ENCODE data around the gene NBPF3. TPM values are rescaled to one million over a fixed set of nuclear protein-coding genes. Genes with fewer than 3 reads are reported as not detected.
"Not testable (repeated sequence)": the region's sequence is repeated elsewhere in the genome, so short reads cannot be mapped to it uniquely, and the experiment has no call there.

Gene NBPF3
- total RNA-seq, 1 donor from 2014 or later: 4.7 TPM

DNA sequence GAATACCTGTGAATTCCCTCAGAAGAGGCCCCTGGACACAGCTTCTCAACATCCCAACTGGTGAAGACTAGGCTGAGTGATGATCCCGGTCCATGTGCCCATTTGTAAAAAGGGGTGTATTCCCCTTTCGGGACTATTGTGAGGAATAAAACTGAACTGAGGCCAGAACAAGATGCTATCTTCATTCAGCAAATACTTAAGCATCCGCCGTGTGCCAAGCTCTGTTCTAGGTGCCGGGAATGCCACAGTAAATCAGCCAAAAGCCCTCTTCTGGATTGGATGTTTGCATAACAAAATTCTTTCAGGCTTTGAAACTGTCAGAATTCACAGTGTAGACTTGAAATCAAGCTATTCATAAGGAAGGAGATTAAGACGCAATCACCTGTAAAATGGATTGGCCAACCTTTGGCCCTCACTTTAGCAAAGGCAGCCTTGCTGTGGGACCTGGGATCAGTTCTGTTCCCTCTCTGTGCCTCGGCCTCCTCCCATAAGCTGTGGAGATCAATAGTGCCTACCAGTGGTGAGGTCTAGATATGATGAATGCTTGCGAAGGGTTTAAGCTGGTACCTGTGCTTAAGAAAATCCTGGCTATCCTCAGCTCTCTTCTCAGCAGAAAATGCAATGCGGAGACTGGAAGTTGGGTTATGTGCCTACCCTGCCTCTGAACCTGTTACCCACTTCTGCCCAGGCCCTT is 71.1 kb downstream of the NBPF3 start:
- no peak for ATAC-seq
- DNase-seq (ENCODE audit: low spot score): no peak

DNA sequence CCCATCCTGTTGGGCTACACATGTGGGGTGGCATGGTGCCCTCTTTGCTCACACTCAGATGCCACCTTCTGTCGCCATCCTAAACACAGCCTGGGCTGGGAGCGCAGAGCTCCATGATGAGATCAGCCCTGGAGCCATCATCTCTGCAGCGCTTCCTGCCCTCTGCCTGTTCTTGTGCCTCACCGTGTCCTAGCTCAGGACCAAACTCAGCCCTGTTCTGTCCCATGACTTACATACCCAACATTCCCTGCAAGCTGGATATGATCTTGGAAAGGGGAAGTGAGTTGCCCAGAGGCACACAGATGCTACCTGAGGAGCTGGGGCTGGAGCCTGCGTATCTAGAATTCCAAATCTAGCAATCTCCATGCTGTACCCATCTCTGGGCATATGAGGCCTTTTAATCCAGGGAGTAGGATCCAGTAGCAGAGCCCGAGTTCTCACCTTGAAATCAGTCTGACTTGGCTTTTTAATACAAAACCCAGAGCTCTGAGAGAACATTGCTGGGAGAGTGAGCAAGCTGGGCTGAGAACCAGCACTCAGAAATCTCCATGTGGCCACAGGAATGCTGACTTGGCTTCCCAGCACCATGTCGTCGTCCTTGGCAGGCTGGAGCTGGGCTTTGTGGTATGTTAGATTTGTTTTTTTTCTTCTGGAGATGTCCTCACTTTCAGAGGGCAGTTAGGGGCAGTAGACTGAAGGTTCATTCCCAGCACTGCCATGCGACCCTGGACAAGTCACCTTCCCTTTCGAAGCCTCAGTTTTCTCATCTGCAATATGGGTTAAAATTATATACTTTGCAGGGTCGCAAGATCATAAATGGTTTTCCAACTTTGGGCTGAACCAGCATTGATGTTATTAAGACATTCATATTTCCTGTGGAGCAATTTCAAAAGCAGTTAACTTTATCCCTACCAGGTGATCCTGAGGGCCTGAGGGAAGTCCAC is 71.9 kb downstream of the NBPF3 start:
- intact Hi-C loops (cut with DNase I): no loop called here

More for the DNA sequence above, 71.1 kb downstream of the NBPF3 start:
- intact Hi-C loops (cut with DNase I): no loop called here

GRCh38 chr1:21514245-21514644 is 74.3 kb downstream of the NBPF3 start:
- intact Hi-C loops (cut with DNase I): no loop called here
- DNase-seq (ENCODE audit: low spot score): no peak
- ATAC-seq: no peak

More for the DNA sequence above, 71.9 kb downstream of the NBPF3 start:
- ATAC-seq (peak; percentile 92), DNase-seq (ENCODE audit: low spot score) (peak; percentile 76)

- no peak for ATAC-seq
- intact Hi-C loops (cut with DNase I): no loop called here
- DNase-seq (ENCODE audit: low spot score): no peak
Measured at GRCh38 chr1:21517161-21517589, 77.2 kb downstream of the NBPF3 start.

DNA sequence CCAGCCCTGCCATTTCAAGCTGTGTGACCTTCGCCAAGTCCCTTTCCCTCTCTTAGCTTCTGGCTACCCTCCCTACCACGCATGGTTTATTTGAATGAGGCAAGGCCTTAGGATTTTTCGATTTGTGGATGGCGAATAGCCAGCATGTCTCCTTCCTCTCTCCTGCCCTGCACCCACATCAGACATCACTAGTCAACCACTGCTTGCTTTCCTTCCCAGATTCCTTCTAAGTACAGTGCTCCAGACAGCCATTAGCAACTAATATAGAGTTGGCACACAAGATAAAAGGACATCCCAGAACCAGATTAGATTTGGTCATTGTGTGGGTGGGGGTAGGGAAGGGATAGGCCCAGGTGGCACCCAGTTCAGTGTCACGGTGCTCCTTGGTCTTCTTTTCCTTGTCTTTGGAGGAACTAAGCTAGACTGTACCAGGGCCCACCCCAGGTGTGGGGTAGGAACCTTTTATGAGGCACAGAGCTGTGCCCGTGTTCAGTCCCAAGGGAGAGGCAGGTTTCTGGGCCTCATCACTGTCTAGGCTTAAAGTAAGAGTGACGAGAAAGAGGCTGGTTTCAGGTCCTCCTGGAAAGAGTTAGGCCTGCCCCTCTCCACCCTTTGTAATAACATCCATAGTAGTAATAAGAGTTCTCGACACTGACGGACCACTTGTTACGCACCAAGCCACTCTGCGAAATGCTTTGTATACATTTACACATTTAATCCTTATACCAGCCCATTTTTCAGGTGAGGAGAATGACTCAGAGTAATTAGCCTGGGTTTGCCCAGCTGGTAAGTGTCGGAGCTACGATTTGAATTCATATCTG is 77.9 kb downstream of the NBPF3 start:
- ATAC-seq (no peak), DNase-seq (ENCODE audit: low spot score) (no peak)
- intact Hi-C loops (cut with DNase I): no loop called here

GRCh38 chr1:21518774-21519455 is 79.0 kb downstream of the NBPF3 start:
- DNase-seq (ENCODE audit: low spot score) (no peak), ATAC-seq (no peak)
- intact Hi-C loops (cut with DNase I): no loop called here

DNA sequence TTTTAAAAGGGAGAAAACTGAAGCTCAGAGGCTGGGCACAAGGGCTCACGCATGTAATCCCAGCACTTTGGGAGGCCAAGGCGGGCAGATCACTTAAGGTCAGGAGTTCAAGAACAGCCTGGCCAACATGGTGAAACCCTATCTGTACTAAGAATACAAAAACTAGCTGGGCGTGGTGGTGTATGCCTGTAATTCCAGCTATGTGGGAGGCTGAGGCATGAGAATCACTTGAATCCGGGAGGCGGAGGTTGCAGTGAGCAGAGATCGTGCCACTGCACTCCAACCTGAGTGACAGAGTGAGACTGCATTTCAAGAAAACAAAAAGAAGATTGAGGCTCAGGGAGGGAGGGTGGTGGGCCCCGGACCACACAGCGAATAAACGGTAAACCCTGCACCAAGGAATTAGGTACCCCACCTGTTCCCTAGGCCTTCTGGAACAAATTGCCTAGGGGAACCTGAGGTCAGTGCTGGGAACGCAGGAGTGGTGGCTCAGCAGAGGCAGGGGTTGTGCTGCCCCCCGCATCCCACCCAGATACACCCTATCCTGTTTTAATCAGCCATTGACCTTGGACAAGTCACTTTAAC is 79.6 kb downstream of the NBPF3 start:
- ATAC-seq; DNase-seq (ENCODE audit: low spot score); intact Hi-C loops (cut with DNase I): not testable (repeated sequence)

GRCh38 chr1:21520899-21521716 is 81.2 kb downstream of the NBPF3 start:
- DNase-seq (ENCODE audit: low spot score) (no peak), ATAC-seq (no peak)
- intact Hi-C loops (cut with DNase I): no loop called here

- intact Hi-C loops (cut with DNase I): no loop called here
- no peak for ATAC-seq
Measured at GRCh38 chr1:21521717-21522060, 81.8 kb downstream of the NBPF3 start.

GRCh38 chr1:21522525-21523038 is 82.6 kb downstream of the NBPF3 start:
- intact Hi-C loops (cut with DNase I): no loop called here
- no peak for ATAC-seq
- DNase-seq (ENCODE audit: low spot score): no peak

More at GRCh38 chr1:21521717-21522060, 81.8 kb downstream of the NBPF3 start:
- no peak for DNase-seq (ENCODE audit: low spot score)

- DNase-seq (ENCODE audit: low spot score): no peak
- intact Hi-C loops (cut with DNase I): no loop called here
- ATAC-seq: no peak
Measured at GRCh38 chr1:21523297-21523813, 83.4 kb downstream of the NBPF3 start.

DNA sequence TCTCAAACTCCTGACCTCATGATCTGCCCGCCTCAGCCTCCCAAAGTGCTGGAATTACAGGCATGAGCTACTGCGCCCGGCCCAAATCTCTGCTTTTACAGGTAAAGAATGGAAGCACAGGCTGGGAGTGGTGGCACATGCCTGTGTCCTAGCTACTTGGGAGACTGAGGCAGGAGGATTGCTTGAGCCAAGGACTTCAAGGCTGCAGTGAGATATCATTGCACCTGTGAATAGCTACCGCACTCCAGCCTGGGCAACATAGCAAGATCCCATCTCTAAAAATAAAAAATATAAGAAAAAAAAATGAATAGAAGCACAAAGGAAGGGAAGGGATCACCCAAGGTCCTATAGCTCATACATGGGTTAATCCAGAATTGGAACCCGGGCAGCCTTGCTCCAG is 84.3 kb downstream of the NBPF3 start:
- ATAC-seq (no peak), DNase-seq (ENCODE audit: low spot score) (no peak)
- intact Hi-C loops (cut with DNase I): no loop called here

DNA sequence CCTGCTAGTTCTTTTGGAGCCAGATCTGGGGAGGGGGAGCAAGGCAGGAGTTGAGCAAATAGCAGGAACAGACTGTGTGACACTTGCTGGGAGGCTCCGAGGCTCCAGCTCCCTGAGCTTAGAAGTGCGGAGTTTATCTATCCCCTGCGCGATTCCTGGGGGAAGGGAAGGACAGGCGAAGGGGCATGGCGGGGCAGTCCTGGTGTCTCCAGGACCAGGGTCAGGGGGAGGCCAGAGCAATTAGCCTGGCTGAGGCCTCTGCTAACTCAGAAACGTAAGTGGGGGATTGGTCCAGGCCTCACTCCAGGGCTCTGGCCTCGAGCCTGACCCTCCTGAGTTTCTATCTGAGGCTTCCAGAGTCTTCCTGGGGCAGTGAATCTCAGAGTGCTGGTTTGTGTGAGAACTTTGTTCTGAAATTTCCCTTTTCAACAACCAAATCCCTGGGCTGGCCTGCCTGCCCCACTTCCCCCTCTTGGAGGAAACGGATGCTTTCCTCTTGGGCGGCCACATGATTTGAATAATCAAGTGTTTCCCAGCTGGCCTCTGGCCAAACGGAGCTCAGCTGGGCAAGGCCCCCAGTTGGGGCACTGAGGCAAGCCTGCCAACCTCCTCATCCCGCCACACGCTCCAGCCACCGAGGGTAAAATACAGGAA is 84.9 kb downstream of the NBPF3 start:
- DNase-seq (ENCODE audit: low spot score) (no peak), ATAC-seq (peak; percentile 26)
- intact Hi-C loops (cut with DNase I): no loop called here

DNA sequence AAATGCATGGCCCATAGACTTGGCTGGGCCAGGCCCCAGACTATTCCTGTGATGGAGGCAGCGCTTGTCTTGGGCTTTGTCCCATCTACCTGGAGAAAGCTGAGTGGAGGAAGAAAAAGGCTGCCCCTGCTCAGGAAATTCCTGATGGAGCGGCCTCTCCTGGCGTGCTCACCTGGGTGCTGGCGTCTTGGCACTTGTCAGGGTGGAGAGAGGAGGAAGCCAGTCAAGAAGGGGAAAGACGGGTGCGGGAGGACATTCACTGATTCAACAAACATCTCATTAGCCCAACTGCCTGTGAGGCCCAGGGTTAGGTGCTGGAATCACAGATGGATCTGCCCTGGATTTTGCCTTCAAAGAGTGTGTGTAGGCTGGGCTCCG is 85.4 kb downstream of the NBPF3 start:
- ATAC-seq (no peak), DNase-seq (ENCODE audit: low spot score) (no peak)
- intact Hi-C loops (cut with DNase I): no loop called here

- intact Hi-C loops (cut with DNase I): no loop called here
- ATAC-seq: no peak
Measured at GRCh38 chr1:21526441-21526840, 86.5 kb downstream of the NBPF3 start.

DNA sequence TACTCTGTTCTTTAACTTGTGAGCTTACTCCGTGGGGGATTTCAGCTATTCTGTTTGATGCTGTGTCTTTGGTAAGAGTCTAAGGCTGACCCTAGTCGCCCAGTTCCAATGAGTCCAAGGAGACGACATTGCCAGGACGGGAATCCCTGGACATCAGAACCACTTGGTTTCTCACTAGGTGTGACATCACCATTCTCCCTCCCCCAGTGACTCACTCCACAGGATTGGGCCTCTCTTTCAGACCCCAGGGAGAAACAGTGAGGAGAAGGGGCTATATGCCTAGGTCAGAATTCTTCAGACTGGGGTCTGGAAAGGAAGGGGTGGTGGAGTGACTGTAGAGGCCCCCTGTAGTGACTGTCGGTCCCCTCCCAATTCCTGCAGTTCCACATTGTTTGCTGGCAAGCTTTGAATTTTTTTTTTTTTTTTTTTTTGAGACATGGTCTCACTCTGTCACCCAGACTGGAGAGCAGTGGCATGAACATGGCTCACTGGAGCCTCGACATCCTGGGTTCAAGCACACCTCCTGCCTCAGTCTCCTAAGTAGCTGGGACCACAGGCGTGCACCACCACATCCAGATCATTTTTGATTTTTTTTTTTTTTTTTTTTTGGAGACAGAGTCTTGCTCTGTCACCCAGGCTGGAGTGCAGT is 90.6 kb downstream of the NBPF3 start:
- intact Hi-C loops (cut with DNase I): no loop called here
- DNase-seq (ENCODE audit: low spot score) (no peak), ATAC-seq (no peak)

More at GRCh38 chr1:21526441-21526840, 86.5 kb downstream of the NBPF3 start:
- no peak for DNase-seq (ENCODE audit: low spot score)
